IPS-18a (cell line): ENCODE results near the gene ZNF132.

Experiments
- H3K27ac ChIP-seq: one replicate; pipeline ENCODE4 v1.5.1; 2013; ENCODE audit warnings: low read length
- H3K27me3 ChIP-seq: one replicate; pipeline ENCODE4 v1.6.1; 2013; ENCODE audit warnings: mild to moderate bottlenecking, low read length; ENCODE audit not compliant: control insufficient read depth, insufficient read depth
- H3K36me3 ChIP-seq: one replicate; pipeline ENCODE4 v1.6.1; 2013; ENCODE audit warnings: low read depth, low read length; ENCODE audit not compliant: control insufficient read depth
- H3K4me1 ChIP-seq: one replicate; pipeline ENCODE4 v1.6.1; 2013; ENCODE audit warnings: low read depth, low read length; ENCODE audit not compliant: control insufficient read depth
- H3K4me3 ChIP-seq: one replicate; pipeline ENCODE4 v1.5.1; 2013; ENCODE audit warnings: low read length
- H3K9ac ChIP-seq: one replicate; pipeline ENCODE4 v1.6.1; 2013; ENCODE audit warnings: mild to moderate bottlenecking, low read length, moderate library complexity
- H3K9me3 ChIP-seq: one replicate; pipeline ENCODE4 v1.6.1; 2013; ENCODE audit warnings: low read depth, low read length; ENCODE audit not compliant: control insufficient read depth

Gene ZNF132

GRCh38 chr19:58394821-58395219, 45.1 kb downstream of the ZNF132 start:
- no peaks in the 10 kb centered on the region for H3K4me1 ChIP-seq
- H3K4me3 ChIP-seq: no peak overlapping the region
- H3K27ac ChIP-seq: no peak overlapping the region
- no peaks in the 10 kb centered on the region for H3K9me3 ChIP-seq
- H3K9ac ChIP-seq: no peak overlapping the region
- peaks cover 43% of the 10 kb centered on the region for H3K36me3 ChIP-seq
- peaks cover 8% of the 10 kb centered on the region for H3K27me3 ChIP-seq

- H3K36me3 ChIP-seq: peaks cover 50% of the 10 kb centered on the region
- no peaks in the 10 kb centered on the region for H3K4me1 ChIP-seq
- H3K27ac ChIP-seq: no peak overlapping the region
Measured at GRCh38 chr19:58393725-58394033, 46.3 kb downstream of the ZNF132 start.

GRCh38 chr19:58392945-58393724, 46.8 kb downstream of the ZNF132 start:
- Histone ChIP-seq H3K27me3 (peaks cover 8% of the 10 kb centered on the region), H3K4me1 (peaks cover 1% of the 10 kb centered on the region), H3K36me3 (peaks cover 56% of the 10 kb centered on the region), H3K9ac (no peak overlapping the region), H3K4me3 (no peak overlapping the region), H3K27ac (no peak overlapping the region), H3K9me3 (no peaks in the 10 kb centered on the region)

More at GRCh38 chr19:58393725-58394033, 46.3 kb downstream of the ZNF132 start:
- no peak overlapping the region for H3K4me3 ChIP-seq
- H3K27me3 ChIP-seq: peaks cover 8% of the 10 kb centered on the region
- no peaks in the 10 kb centered on the region for H3K9me3 ChIP-seq
- no peak overlapping the region for H3K9ac ChIP-seq

GRCh38 chr19:58388175-58388526, 51.8 kb downstream of the ZNF132 start:
- H3K4me3 ChIP-seq: peak overlapping the region; percentile 80
- no peaks in the 10 kb centered on the region for H3K9me3 ChIP-seq
- peaks cover 10% of the 10 kb centered on the region for H3K4me1 ChIP-seq
- peaks cover 38% of the 10 kb centered on the region for H3K36me3 ChIP-seq
- peak overlapping the region; percentile 98 for H3K9ac ChIP-seq
- H3K27ac ChIP-seq: no peak overlapping the region
- no peaks in the 10 kb centered on the region for H3K27me3 ChIP-seq

- Histone ChIP-seq H3K36me3 (peaks cover 32% of the 10 kb centered on the region), H3K4me1 (peaks cover 10% of the 10 kb centered on the region)
Measured at GRCh38 chr19:58387338-58388174, 52.4 kb downstream of the ZNF132 start.

GRCh38 chr19:58386576-58387337, 53.2 kb downstream of the ZNF132 start, which contains the start of gene RPS5:
TSS of gene RPS5 (plus strand) at chr19:58387269. CDS start at chr19:58388138, 869 bp downstream.
- H3K4me3 ChIP-seq: peak within 1 kb of the TSS; percentile 80
- H3K9me3 ChIP-seq: no peaks in the 10 kb centered on the region
- H3K9ac ChIP-seq: peak within 1 kb of the TSS; percentile 98
- no peaks in the 10 kb centered on the region for H3K27me3 ChIP-seq
- peak within 1 kb of the TSS; percentile 70 for H3K27ac ChIP-seq
- peaks cover 27% of the 10 kb centered on the region for H3K36me3 ChIP-seq
- H3K4me1 ChIP-seq: peaks cover 10% of the 10 kb centered on the region

More at GRCh38 chr19:58387338-58388174, 52.4 kb downstream of the ZNF132 start:
- H3K9ac ChIP-seq: peak overlapping the region; percentile 98
- no peaks in the 10 kb centered on the region for H3K9me3 ChIP-seq
- no peak overlapping the region for H3K27ac ChIP-seq
- peak overlapping the region; percentile 80 for H3K4me3 ChIP-seq
- H3K27me3 ChIP-seq: no peaks in the 10 kb centered on the region

- peaks cover 10% of the 10 kb centered on the region for H3K4me1 ChIP-seq
- peak overlapping the region; percentile 98 for H3K9ac ChIP-seq
- no peaks in the 10 kb centered on the region for H3K9me3 ChIP-seq
- peak overlapping the region; percentile 80 for H3K4me3 ChIP-seq
- H3K27me3 ChIP-seq: no peaks in the 10 kb centered on the region
- peak overlapping the region; percentile 70 for H3K27ac ChIP-seq
- peaks cover 21% of the 10 kb centered on the region for H3K36me3 ChIP-seq
Measured at GRCh38 chr19:58385891-58386575, 53.9 kb downstream of the ZNF132 start.

GRCh38 chr19:58385313-58385890, 54.6 kb downstream of the ZNF132 start:
- H3K9ac ChIP-seq: peak overlapping the region; percentile 98
- peak overlapping the region; percentile 80 for H3K4me3 ChIP-seq
- H3K27ac ChIP-seq: peak overlapping the region; percentile 70
- peaks cover 10% of the 10 kb centered on the region for H3K4me1 ChIP-seq
- H3K9me3 ChIP-seq: no peaks in the 10 kb centered on the region
- peaks cover 14% of the 10 kb centered on the region for H3K36me3 ChIP-seq
- no peaks in the 10 kb centered on the region for H3K27me3 ChIP-seq

- Histone ChIP-seq H3K9ac (no peak overlapping the region), H3K4me3 (no peak overlapping the region), H3K4me1 (peaks cover 9% of the 10 kb centered on the region), H3K27me3 (no peaks in the 10 kb centered on the region), H3K9me3 (no peaks in the 10 kb centered on the region), H3K36me3 (peaks cover 1% of the 10 kb centered on the region), H3K27ac (no peak overlapping the region)
Measured at GRCh38 chr19:58382997-58383603, 56.9 kb downstream of the ZNF132 start.
